HCT116 (cell line): ENCODE measurements around the gene SFT2D2. TPM values are rescaled to one million over a fixed set of nuclear protein-coding genes. Genes with fewer than 3 reads are reported as not detected.
A peak's percentile ranks its signal among the peaks of the same experiment; 100 is the strongest.

ENCODE experiments used
- ATAC-seq: fragments of 200-7000 bp; cut with Tn5 transposase; 2 replicates; pipeline ENCODE4 v1.9.1; 2020; ENCODE audit warnings: mild to moderate bottlenecking, moderate library complexity
- BruUV-seq: library from RNA; stranded (reverse); fragments of 400-500 nt; replicated peaks from 2 replicates; lab custom pipeline; 2021; lab: Mats Ljungman, UMichigan
- CTCF ChIA-PET: fragments of 300-600 bp; sonication (Branson Sonifier 250); formaldehyde crosslinking; loops from one replicate; lab custom pipeline; 2021; ENCODE audit warnings: antibody characterized with exemption; lab: Charles Lee
- POLR2A ChIA-PET: fragments of 300-600, 350-600 bp; sonication (Branson Sonifier 250); formaldehyde crosslinking; loops from one replicate; lab custom pipeline; 2021; ENCODE audit warnings: antibody characterized with exemption; lab: Charles Lee
- RAD21 ChIA-PET, 2 experiments: fragments of 300-600 bp; sonication (Branson Sonifier 250); formaldehyde crosslinking; loops; one replicate each; lab custom pipeline; 2023; ENCODE audit warnings: low total read pairs in 2 of 2; ENCODE audit not compliant: uncharacterized antibody in 2 of 2, unreplicated experiment in 2 of 2, low non-redundant PET in 1 of 2; lab: Charles Lee
- DNase-seq: peaks from one replicate; pipeline ENCODE4 v3.0.0-alpha.2; 2010; ENCODE audit warnings: low read depth, low spot score
- H2AFZ ChIP-seq: fragments of 200-600 bp; shearing (Covaris generic), sonication (generic); 2 replicates; pipeline ENCODE4 v1.6.1; 2017; ENCODE audit warnings: low read depth, mixed run types, mixed read lengths, antibody characterized with exemption, low read length; ENCODE audit not compliant: poor library complexity, severe bottlenecking
- H3K27ac ChIP-seq: 2 replicates; pipeline ENCODE4 v1.5.1; 2012; ENCODE audit warnings: low read depth, low read length
- H3K27me3 ChIP-seq: fragments of 200-600 bp; sonication (generic); 2 replicates; pipeline ENCODE4 v1.6.1; 2016; ENCODE audit warnings: mixed run types, low read length, mixed read lengths; ENCODE audit not compliant: insufficient read depth
- H3K36me3 ChIP-seq, 2 experiments: fragments of 200-500 bp in 1 of 2; fragments of 200-600 bp in 1 of 2; sonication (Bioruptor generic) in 1 of 2; sonication (generic) in 1 of 2; 2 replicates each; pipeline versions ENCODE4 v1.5.1 to v1.6.1; 2014 to 2016; ENCODE audit warnings: low read length in 2 of 2, inconsistent platforms in 1 of 2, mixed read lengths in 1 of 2, mixed run types in 1 of 2; ENCODE audit not compliant: insufficient read depth in 2 of 2, control insufficient read depth in 1 of 2
- H3K4me1 ChIP-seq, 2 experiments: fragments of 200-600 bp in 1 of 2; sonication (generic) in 1 of 2; 2 replicates each; pipeline versions ENCODE4 v1.5.1 to v1.6.1; 2012 to 2017; ENCODE audit warnings: low read length in 2 of 2, inconsistent platforms in 1 of 2, mild to moderate bottlenecking in 1 of 2, mixed read lengths in 1 of 2, mixed run types in 1 of 2, moderate library complexity in 1 of 2; ENCODE audit not compliant: insufficient read depth in 2 of 2, control insufficient read depth in 1 of 2
- H3K4me2 ChIP-seq: fragments of 200-600 bp; sonication (generic); 2 replicates; pipeline ENCODE4 v1.6.1; 2017; ENCODE audit warnings: mixed run types, low read length, mixed read lengths
- H3K4me3 ChIP-seq, 2 experiments: fragments of 200-600 bp in 1 of 2; sonication (generic) in 1 of 2; replicated peaks in 1 of 2; 2 replicates each; pipeline ENCODE4 v1.5.1; 2011 to 2016; ENCODE audit warnings: low read length in 2 of 2, control low read depth in 1 of 2, low read depth in 1 of 2, mild to moderate bottlenecking in 1 of 2, mixed read lengths in 1 of 2, mixed run types in 1 of 2
- H3K79me2 ChIP-seq: fragments of 200-600 bp; sonication (generic); 2 replicates; pipeline ENCODE4 v1.6.1; 2017; ENCODE audit warnings: mild to moderate bottlenecking, mixed run types, low read length, moderate library complexity, mixed read lengths; ENCODE audit not compliant: insufficient read depth
- H3K9ac ChIP-seq: fragments of 200-600 bp; sonication (generic); 2 replicates; pipeline ENCODE4 v1.6.1; 2016; ENCODE audit warnings: low read length, mixed read lengths
- H3K9me2 ChIP-seq: fragments of 200-600 bp; sonication (generic), shearing (Covaris generic); 2 replicates; pipeline ENCODE4 v1.6.1; 2017; ENCODE audit warnings: mixed run types, mild to moderate bottlenecking, moderate library complexity; ENCODE audit not compliant: insufficient read depth
- H3K9me3 ChIP-seq, 2 experiments: fragments of 200-500 bp in 1 of 2; fragments of 200-600 bp in 1 of 2; sonication (Bioruptor generic) in 1 of 2; sonication (generic) in 1 of 2; 2 replicates each; pipeline ENCODE4 v1.6.1; 2014 to 2017; ENCODE audit warnings: low read length in 2 of 2, mixed read lengths in 2 of 2, inconsistent platforms in 1 of 2, low read depth in 1 of 2, mild to moderate bottlenecking in 1 of 2, mixed run types in 1 of 2, moderate library complexity in 1 of 2; ENCODE audit not compliant: control insufficient read depth in 1 of 2, insufficient read depth in 1 of 2
- H4K20me1 ChIP-seq: fragments of 200-600 bp; sonication (generic), shearing (Covaris generic); 2 replicates; pipeline ENCODE4 v1.6.1; 2017; ENCODE audit warnings: mixed run types, mild to moderate bottlenecking, moderate library complexity; ENCODE audit not compliant: insufficient read depth
- CBX3 ChIP-seq: IDR thresholded peaks from 2 replicates; pipeline ENCODE4 v1.6.1; 2012; ENCODE audit warnings: low read depth
- EGR1 ChIP-seq: IDR thresholded peaks from 2 replicates; pipeline ENCODE4 v1.6.1; 2012; ENCODE audit warnings: low read depth
- ELF1 ChIP-seq: IDR thresholded peaks from 2 replicates; pipeline ENCODE4 v1.6.1; 2012; ENCODE audit warnings: low read depth, borderline replicate concordance
- FOSL1 ChIP-seq: IDR thresholded peaks from 2 replicates; pipeline ENCODE4 v1.6.1; 2012; ENCODE audit warnings: low read depth
- JUND ChIP-seq: IDR thresholded peaks from 2 replicates; pipeline ENCODE4 v1.6.1; 2012
- POLR2AphosphoS5 ChIP-seq: IDR thresholded peaks from 2 replicates; pipeline ENCODE4 v1.6.1; 2011; ENCODE audit warnings: mild to moderate bottlenecking, low read depth, low read length, moderate library complexity
- RAD21 ChIP-seq: IDR thresholded peaks from 2 replicates; pipeline ENCODE4 v1.6.1; 2012; ENCODE audit warnings: low read depth, mild to moderate bottlenecking
- SIN3A ChIP-seq: IDR thresholded peaks from 2 replicates; pipeline ENCODE4 v1.6.1; 2012; ENCODE audit warnings: low read depth
- SP1 ChIP-seq: IDR thresholded peaks from 2 replicates; pipeline ENCODE4 v1.6.1; 2012; ENCODE audit warnings: low read depth
- SRF ChIP-seq: IDR thresholded peaks from 2 replicates; pipeline ENCODE4 v1.6.1; 2012; ENCODE audit warnings: low read depth
- TCF7L2 ChIP-seq: IDR thresholded peaks from 2 replicates; pipeline ENCODE4 v1.7.0; 2011; ENCODE audit warnings: borderline replicate concordance, inconsistent platforms; ENCODE audit not compliant: insufficient read depth, insufficient read length; ENCODE audit errors: extremely low read depth
- YY1 ChIP-seq: IDR thresholded peaks from 2 replicates; pipeline ENCODE4 v1.6.1; 2011; ENCODE audit warnings: low read length, low read depth, moderate library complexity, mild to moderate bottlenecking; ENCODE audit not compliant: insufficient replicate concordance; ENCODE audit errors: extremely low read depth
- ZFX ChIP-seq: fragments of 450-650 bp; IDR thresholded peaks from 2 replicates; pipeline ENCODE4 v1.6.1; 2017
- intact Hi-C: fragments of 100-400 bp; cut with micrococcal nuclease; formaldehyde crosslinking; loops from 2 replicates; pipeline ENCODE4 v1.10.0; 2022
- total RNA-seq: library from RNA; stranded (reverse); gene quantifications from one replicate; pipeline ENCODE4 v1.2.1, GENCODE V29; 2021; ENCODE audit not compliant: unreplicated experiment
- TF ChIP-seq, protein P1 (sequence below): IDR thresholded peaks from 2 replicates; pipeline ENCODE4 v1.6.1; 2012
- TF ChIP-seq, protein P2 (sequence below), 3 experiments: fragments of 200-600 bp in 1 of 3; sonication (generic) in 1 of 3; IDR thresholded peaks in 2 of 3; conservative IDR thresholded peaks in 1 of 3; 2 replicates each; pipeline ENCODE4 v1.5.1; 2012 to 2017; ENCODE audit warnings: low read depth in 2 of 3, low read length in 2 of 3, antibody characterized with exemption in 1 of 3, borderline replicate concordance in 1 of 3, control low read depth in 1 of 3, mild to moderate bottlenecking in 1 of 3, mixed read lengths in 1 of 3, mixed run types in 1 of 3, moderate library complexity in 1 of 3; ENCODE audit not compliant: insufficient read depth in 1 of 3
- TF ChIP-seq, protein P3 (sequence below): IDR thresholded peaks from 2 replicates; pipeline ENCODE4 v1.6.1; 2012

SFT2D2 gene
- total RNA-seq, 1 experiment from 2014 or later = 57.5 TPM

DNA sequence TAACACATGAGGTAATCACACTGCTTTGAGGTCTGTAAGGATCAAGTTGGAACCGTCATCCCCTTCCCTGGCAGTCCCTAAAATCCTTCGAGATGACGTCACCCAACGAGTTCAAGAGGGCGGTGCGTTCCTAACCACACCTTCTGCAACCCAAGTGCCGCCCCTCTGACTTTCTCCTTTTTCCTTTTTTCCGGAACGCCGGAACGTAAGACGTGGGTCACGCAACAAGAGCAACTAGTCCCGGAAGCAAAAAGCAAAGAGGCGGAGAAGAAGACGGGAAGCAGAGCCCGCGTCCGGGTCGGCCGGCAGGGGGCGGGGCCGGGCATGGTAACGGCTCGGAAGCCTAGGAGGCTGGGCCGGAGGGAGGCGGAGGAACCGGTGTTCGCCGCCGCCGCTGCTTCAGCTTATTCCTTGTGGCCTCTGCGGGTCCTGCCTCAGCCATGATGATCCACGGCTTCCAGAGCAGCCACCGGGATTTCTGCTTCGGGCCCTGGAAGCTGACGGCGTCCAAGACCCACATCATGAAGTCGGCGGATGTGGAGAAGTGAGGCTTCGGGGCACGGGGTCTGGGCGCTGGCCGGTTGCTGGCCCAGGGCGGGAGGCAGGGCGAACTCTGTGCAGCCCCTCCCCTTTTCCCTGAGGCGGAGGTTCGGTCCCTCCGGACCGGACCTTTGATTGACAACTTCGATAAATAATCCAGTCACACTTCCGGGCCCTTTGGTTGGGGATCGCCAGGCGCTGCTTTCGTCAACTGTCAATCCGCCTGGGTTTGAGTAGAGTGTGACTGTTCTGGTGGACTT is 47.0 kb upstream of the SFT2D2 start, which contains the start of gene TIPRL:
Gene TIPRL, plus strand, starts transcription at position 325 of the 800 bp plus-strand sequence. Its CDS starts 116 bp downstream, at position 441.
- Histone ChIP-seq H3K36me3 (no peaks in the 10 kb centered on the region), H4K20me1 (no peaks in the 10 kb centered on the region), H2AFZ (peak within 1 kb of the TSS; percentile 66)
- peak; percentile 95 for ATAC-seq
- peak; percentile 98 for DNase-seq
- TF ChIP-seq, protein P1, sequence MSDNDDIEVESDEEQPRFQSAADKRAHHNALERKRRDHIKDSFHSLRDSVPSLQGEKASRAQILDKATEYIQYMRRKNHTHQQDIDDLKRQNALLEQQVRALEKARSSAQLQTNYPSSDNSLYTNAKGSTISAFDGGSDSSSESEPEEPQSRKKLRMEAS = peak; percentile 83
- peak; percentile 73 for TF ChIP-seq YY1
- TF ChIP-seq ELF1 = peak; percentile 73
- TF ChIP-seq, protein P2, sequence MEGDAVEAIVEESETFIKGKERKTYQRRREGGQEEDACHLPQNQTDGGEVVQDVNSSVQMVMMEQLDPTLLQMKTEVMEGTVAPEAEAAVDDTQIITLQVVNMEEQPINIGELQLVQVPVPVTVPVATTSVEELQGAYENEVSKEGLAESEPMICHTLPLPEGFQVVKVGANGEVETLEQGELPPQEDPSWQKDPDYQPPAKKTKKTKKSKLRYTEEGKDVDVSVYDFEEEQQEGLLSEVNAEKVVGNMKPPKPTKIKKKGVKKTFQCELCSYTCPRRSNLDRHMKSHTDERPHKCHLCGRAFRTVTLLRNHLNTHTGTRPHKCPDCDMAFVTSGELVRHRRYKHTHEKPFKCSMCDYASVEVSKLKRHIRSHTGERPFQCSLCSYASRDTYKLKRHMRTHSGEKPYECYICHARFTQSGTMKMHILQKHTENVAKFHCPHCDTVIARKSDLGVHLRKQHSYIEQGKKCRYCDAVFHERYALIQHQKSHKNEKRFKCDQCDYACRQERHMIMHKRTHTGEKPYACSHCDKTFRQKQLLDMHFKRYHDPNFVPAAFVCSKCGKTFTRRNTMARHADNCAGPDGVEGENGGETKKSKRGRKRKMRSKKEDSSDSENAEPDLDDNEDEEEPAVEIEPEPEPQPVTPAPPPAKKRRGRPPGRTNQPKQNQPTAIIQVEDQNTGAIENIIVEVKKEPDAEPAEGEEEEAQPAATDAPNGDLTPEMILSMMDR (IDR thresholded peaks at IDR 0.05 in 2 of 3, conservative IDR thresholded peaks at IDR 0.05 in 1 of 3; ENCODE audit: borderline replicate concordance in 1 of 3, insufficient read depth in 1 of 3, low read depth in 2 of 3, low read length in 2 of 3) = peak in 2 of 3 experiments; percentile 44 to 49; a peak in 4 of 6 replicates
- peak; percentile 82 for TF ChIP-seq CBX3
- TF ChIP-seq RAD21 = peak; percentile 31; the same call in 1 of the 2 replicates
- TF ChIP-seq SP1 = peak; percentile 83
- peak; percentile 65; the same call in 1 of the 2 replicates for TF ChIP-seq SRF
- TF ChIP-seq SIN3A = peak; percentile 84
- TF ChIP-seq ZFX = peak; percentile 33; the same call in 1 of the 2 replicates
- peak; percentile 57 for TF ChIP-seq JUND
- TF ChIP-seq POLR2AphosphoS5 = peak; percentile 84
- peak; percentile 68 for TF ChIP-seq EGR1
- no peak; the same call in 1 of the 2 replicates for TF ChIP-seq FOSL1
- TF ChIP-seq TCF7L2 = no peak
- TF ChIP-seq, protein P3, sequence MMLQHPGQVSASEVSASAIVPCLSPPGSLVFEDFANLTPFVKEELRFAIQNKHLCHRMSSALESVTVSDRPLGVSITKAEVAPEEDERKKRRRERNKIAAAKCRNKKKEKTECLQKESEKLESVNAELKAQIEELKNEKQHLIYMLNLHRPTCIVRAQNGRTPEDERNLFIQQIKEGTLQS = no peak
- TF ChIP-seq, all 23 proteins: peak for 13
- peaks cover 46% of the 10 kb centered on the region for H3K79me2 ChIP-seq
- peaks cover 18 to 28% of the 10 kb centered on the region in 2 experiments for H3K4me1 ChIP-seq
- H3K27ac ChIP-seq = peak within 1 kb of the TSS; percentile 74
- intact Hi-C loops = no loop called here
- BruUV-seq = TSS peak; percentile 68
- peak within 1 kb of the TSS; percentile 82 for H3K4me2 ChIP-seq
- H3K9ac ChIP-seq = peak within 1 kb of the TSS; percentile 65
- peak within 1 kb of the TSS; percentile 91 to 97 for H3K4me3 ChIP-seq
- no peaks in the 10 kb centered on the region for H3K9me2 ChIP-seq
- ChIA-PET POLR2A (no interaction called here), CTCF (no interaction called here), RAD21 (no interaction called here)
- H3K9me3 ChIP-seq = no peaks in the 10 kb centered on the region
- H3K27me3 ChIP-seq = no peaks in the 10 kb centered on the region
